Vagina (tissue), 2 donors: ENCODE results near the gene HIF1A.

ENCODE experiments used
- POLR2A ChIP-seq, 2 donors: fragments of 450-650 bp; IDR thresholded peaks; one replicate each; pipeline ENCODE4 v1.6.1; 2017; ENCODE audit warnings: antibody characterized with exemption in 2 of 2, mild to moderate bottlenecking in 2 of 2, moderate library complexity in 2 of 2
- TF ChIP-seq, protein P1 (sequence below), 3 experiments: fragments of 450-650 bp in 2 of 3; fragments of 200-600 bp in 1 of 3; sonication (generic) in 1 of 3; IDR thresholded peaks; one replicate each; pipeline ENCODE4 v1.5.1; 2017 to 2019; ENCODE audit warnings: antibody characterized with exemption in 3 of 3, mild to moderate bottlenecking in 2 of 3, moderate library complexity in 2 of 3

- TF ChIP-seq, protein P1, sequence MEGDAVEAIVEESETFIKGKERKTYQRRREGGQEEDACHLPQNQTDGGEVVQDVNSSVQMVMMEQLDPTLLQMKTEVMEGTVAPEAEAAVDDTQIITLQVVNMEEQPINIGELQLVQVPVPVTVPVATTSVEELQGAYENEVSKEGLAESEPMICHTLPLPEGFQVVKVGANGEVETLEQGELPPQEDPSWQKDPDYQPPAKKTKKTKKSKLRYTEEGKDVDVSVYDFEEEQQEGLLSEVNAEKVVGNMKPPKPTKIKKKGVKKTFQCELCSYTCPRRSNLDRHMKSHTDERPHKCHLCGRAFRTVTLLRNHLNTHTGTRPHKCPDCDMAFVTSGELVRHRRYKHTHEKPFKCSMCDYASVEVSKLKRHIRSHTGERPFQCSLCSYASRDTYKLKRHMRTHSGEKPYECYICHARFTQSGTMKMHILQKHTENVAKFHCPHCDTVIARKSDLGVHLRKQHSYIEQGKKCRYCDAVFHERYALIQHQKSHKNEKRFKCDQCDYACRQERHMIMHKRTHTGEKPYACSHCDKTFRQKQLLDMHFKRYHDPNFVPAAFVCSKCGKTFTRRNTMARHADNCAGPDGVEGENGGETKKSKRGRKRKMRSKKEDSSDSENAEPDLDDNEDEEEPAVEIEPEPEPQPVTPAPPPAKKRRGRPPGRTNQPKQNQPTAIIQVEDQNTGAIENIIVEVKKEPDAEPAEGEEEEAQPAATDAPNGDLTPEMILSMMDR (IDR thresholded peaks at IDR 0.05): no peak
- TF ChIP-seq POLR2A (IDR thresholded peaks at IDR 0.05): no peak
Measured at GRCh38 chr14:61719344-61720293, 24.3 kb downstream of the HIF1A start.
